ENCODE results near the gene ROBO1.
"Not testable (repeated sequence)": the region's sequence is repeated elsewhere in the genome, so short reads cannot be mapped to it uniquely, and the experiment has no call there.

The ROBO1 gene

GRCh38 chr3:79217096-79217495, 550.7 kb downstream of the ROBO1 start:
- DNase-seq, result no peak

DNA sequence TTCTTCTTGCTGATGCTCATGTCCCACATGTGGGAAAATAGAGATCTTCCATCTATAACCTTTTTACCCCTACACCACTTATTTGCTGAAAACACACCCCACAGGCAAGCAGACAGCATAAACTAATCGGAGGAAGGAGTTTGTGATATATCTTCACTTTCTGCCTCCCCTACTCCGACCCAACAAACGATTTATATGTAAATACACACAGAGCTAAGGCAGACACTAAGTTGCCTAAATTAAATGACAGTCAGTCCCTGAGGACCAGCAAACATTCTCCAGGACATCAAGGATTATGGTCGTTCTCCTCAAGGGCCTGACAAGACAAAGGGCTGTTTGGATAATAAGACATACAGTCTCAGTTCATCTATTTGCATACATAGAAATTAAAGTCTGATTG, 552.5 kb downstream of the ROBO1 start:
- no peak for DNase-seq

DNA sequence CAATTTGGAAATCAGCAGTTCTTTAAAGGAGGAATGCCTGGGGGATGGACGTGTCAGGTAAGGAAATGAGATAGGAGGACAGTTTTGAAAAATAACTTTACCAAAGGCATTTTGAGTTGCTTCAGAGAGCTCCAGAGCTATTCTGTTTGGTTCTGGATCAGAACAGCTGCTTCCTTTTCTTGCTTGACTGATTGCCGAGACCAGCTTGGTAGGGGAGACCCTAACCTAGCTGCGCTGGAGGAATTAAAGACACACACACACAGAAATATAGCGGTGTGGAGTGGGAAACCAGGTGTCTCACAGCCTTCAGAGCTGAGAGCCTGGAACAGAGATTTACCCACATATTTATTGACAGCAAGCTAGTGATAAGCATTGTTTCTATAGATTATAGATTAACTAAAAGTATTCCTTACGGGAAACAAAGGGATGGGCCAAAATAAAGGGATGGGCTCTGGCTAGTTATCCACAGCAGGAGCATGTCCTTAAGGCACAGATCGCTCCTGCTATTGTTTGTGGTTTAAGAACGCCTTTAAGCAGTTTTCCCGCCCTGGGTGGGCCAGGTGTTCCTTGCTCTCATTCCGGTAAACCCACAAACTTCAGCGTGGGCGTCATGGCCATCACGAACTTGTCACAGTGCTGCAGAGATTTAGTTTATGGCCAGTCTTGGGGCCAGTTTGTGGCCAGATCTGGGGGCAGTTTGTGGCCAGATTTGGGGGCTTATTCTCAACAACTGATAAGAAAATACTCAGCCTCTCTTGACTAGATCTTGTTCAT, 556.0 kb downstream of the ROBO1 start:
- DNase-seq, result no peak

- DNase-seq, result no peak
Measured at GRCh38 chr3:79204351-79204750, 563.4 kb downstream of the ROBO1 start.

DNA sequence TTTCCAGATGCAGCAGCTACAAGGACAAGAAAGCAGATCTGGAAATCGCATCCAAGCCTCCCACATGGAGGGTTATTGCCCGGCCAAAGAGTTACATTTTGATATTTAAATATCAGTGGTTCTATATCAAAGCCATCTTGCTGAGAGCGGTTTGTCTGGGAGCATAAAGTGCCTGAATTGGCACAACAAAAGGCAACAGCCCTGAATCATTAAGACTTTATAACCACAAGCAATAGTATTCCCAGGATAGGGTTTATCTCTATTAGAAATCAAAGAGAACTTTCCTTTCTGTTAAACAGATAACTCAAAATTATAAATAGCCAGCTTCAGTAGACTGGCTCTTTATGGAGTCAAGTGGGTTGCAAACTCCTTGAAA, 564.7 kb downstream of the ROBO1 start:
- DNase-seq, result no peak

GRCh38 chr3:79202471-79203143, 565.2 kb downstream of the ROBO1 start:
- DNase-seq, result no peak

DNA sequence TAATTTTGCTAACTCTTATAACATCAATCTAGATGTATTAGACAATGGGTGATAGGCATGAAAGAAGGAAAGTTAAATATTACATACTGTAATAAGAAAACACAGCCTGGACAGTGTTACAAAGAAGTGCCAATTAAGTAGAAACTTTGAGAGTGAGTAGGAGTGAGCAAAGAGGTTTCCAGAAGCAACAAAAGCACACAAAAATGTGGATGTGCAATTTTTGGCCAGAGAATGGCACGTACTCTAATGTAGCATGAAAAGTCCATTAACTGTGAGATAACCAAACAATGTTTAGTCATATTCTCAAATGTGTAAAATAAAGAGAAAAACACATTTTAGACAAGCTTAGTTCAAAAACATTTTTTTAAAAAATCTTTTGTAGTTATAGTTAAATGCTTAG, 567.3 kb downstream of the ROBO1 start:
- DNase-seq, result no peak

DNA sequence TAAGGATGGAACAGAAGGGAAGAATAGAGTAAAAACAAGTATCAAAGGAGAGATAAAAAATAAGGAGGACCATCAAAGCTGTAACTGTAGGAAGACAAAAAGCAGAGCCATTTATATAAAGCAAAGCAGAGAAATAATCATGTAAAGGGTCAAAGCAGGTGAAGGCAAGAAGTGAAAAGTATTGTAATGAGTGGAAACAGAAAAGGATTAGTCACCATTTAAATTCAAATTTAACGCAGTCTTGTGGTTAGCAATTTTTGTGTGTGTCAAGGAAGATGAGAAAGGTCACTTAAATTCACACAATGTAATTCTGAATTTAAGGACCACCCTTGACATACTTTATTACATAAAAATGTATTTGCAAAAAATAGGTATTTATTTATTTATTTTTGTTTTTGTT, 567.8 kb downstream of the ROBO1 start:
- DNase-seq, result no peak

DNA sequence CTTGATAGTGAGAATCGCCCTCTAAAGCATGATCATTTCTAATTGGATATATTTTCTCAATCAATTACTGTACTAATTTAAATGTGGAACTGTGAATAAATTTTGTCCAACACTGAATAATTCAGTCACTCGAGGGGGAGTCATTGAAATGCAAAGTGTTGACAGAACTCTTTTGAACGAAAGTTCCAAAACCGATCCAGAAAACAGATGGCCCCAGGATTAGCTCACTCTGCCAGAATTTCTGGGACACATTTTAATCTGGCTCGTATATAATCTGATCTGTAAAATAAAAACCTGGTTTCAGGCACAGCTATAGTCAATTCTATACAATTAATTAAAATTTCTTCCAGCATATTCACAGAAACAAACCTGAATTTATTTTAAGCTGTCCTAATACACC, 580.4 kb downstream of the ROBO1 start:
- no peak for DNase-seq

GRCh38 chr3:79184251-79184650, 583.5 kb downstream of the ROBO1 start:
- no peak for DNase-seq

DNA sequence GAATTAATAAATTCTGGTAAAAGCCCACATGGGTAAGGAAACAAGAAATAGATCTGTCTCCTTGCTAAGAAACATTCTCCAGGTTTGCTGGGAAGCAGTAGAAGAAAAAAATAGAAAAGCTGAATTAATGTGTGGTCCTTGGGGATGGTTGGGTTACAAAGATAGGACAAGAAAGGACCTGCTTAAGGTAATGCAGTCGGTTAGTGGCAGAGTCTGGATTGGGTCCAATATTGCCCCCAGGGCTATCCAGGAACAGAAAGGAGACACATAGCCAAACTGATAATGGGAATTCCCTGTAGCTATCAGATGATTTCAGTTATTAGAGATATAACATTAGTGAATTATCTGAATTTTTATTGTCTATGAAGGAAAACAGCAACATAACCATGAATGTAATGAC, 584.3 kb downstream of the ROBO1 start:
- no peak for DNase-seq

- no peak for DNase-seq
Measured at GRCh38 chr3:79178471-79179180, 589.2 kb downstream of the ROBO1 start.

GRCh38 chr3:79175870-79176269, 591.9 kb downstream of the ROBO1 start:
- no peak for DNase-seq

DNA sequence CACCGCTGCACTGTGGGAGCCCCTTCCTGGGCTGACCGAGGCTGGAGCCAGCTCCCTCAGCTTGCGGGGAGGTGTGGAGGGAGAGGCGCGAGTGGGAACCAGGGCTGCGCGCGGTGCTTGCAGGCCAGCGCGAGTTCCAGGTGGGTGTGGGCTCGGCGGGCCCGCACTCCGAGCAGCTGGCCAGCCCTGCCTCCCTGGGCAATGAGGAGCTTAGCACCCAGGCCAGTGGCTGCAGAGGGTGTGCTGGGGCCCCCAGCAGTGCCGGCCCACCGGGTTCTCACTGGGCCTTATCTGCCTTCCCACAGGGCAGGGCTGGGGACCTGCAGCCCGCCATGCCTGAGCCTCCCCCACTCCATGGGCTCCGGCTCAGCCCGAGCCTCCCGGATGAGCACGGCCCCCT, 594.5 kb downstream of the ROBO1 start:
- DNase-seq, result not testable (repeated sequence)

- DNase-seq, result no peak
Measured at GRCh38 chr3:79172241-79172640, 595.6 kb downstream of the ROBO1 start.

GRCh38 chr3:79170021-79170420, 597.8 kb downstream of the ROBO1 start:
- DNase-seq, result no peak

- no peak for DNase-seq
Measured at GRCh38 chr3:79167651-79168416, 600.0 kb downstream of the ROBO1 start.

DNA sequence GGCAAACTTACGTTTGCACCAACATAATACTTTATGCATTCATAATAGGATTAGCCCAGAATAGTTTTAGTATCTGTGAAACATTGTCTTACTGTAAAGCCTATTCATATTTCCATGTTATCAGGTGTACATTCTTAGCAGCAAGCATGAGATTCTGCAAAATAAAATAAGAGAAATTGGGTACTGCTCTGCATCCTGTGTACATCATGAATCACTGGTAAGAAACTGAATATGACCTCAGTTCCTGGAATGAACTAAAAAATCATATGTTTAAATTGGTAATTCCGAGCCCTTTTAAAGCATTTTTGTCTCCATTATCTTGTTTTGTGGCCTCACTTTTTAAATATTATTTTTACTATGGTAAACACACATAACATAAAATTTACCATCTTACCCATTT, 605.1 kb downstream of the ROBO1 start:
- no peak for DNase-seq

DNA sequence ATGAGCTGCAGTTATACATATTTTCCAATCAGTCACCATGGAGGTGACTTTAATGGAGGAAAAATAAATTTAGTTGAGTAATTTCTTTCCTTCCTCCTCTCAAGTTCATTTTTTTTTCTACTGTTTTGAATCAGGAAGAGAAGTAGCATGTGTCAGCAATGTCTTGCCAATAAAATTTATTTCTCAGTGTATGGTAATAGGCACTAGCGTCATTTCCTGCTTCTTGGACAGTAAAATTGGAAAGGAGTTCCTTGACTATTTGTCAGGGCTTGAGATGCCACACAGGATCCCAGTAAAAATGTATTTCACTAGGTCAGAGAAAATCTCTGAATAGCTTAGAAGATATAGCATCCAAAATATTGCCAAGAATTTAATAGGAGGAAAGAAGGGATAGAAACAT, 605.9 kb downstream of the ROBO1 start:
- no peak for DNase-seq

DNA sequence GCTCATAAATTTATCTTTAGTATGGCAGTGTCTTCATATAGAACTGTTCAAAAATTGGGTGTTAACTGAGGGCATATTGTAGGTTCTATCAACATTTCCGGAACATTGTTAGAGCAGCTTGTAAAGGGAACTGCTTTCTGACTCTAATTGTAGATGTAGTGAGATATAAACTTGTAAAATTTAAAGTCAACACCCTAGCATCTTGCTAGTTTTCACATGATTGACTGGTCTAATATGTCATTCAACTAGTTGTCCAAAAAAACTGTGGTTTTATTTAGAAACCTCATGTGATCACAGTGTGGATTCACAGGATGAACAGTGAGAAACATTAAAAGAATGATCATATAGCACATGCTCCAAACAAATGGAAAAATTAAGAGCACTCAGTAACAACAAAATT, 607.4 kb downstream of the ROBO1 start:
- no peak for DNase-seq

- DNase-seq, result no peak
Measured at GRCh38 chr3:79159736-79160135, 608.1 kb downstream of the ROBO1 start.

DNA sequence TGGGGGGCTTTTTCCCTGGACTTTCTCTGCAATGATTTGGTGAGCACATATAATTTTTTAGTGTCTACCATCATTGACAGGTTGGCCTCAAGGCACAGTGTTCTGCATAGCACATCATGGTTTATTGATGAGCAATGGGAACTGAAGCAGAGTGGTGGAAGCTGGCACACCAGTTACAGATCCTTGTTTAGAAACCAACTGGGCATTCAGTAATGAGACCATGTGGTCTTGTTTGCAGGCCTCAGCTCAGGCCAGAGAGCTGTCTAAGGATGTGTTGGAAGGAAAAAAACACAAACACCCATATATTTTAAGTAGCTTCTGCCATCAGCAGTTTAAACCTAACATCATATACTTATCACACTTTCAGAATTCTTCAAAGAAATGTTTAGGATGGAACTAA, 610.6 kb downstream of the ROBO1 start:
- no peak for DNase-seq

- no peak for DNase-seq
Measured at GRCh38 chr3:79154865-79155264, 612.9 kb downstream of the ROBO1 start.

All from inflammatory macrophage treated with lipopolysaccharide for 4 hours (primary cell).